Caki2 (cell line): ENCODE data around the gene CCDC141. TPM values are rescaled to one million over a fixed set of nuclear protein-coding genes. Genes with fewer than 3 reads are reported as not detected.
A peak's percentile ranks its signal among the peaks of the same experiment; 100 is the strongest.

Source experiments
- DNase-seq: peaks from one replicate; pipeline ENCODE4 v3.0.0-alpha.2; 2015; ENCODE audit warnings: low read depth
- in situ Hi-C: cut with HindIII; loops from 2 replicates; pipeline ENCODE4 v1.10.0; 2016; ENCODE audit warnings: low sequenced_read_pairs, low pct_unique_long_range_greater_than_20kb, mixed read lengths
- total RNA-seq: library from RNA; depleted of rRNA; stranded (reverse); fragments of >200 nt; shearing (Covaris generic); gene quantifications from 2 replicates; pipeline ENCODE4 v1.2.3, GENCODE V29; 2014; ENCODE audit warnings: low replicate concordance

Gene CCDC141
- total RNA-seq, 1 experiment from 2014 or later = not detected

GRCh38 chr2:178895171-178895570, 154.8 kb downstream of the CCDC141 start:
- no peak for DNase-seq
- in situ Hi-C loops = no loop called here

- in situ Hi-C loops = no loop called here
These were observed 156.9 kb downstream of the CCDC141 start for GRCh38 chr2:178892751-178893625.

GRCh38 chr2:178891959-178892485, 157.9 kb downstream of the CCDC141 start:
- DNase-seq = no peak
- in situ Hi-C loops = no loop called here

More at GRCh38 chr2:178892751-178893625, 156.9 kb downstream of the CCDC141 start:
- DNase-seq = no peak

GRCh38 chr2:178891265-178891958, 158.5 kb downstream of the CCDC141 start:
- peak; percentile 52 for DNase-seq
- in situ Hi-C loops = no loop called here

GRCh38 chr2:178886006-178886405, 163.9 kb downstream of the CCDC141 start:
- no peak for DNase-seq
- in situ Hi-C loops = no loop called here

- DNase-seq = no peak
- in situ Hi-C loops = no loop called here
These were observed 165.5 kb downstream of the CCDC141 start for GRCh38 chr2:178884440-178884839.

GRCh38 chr2:178882666-178883440, 167.1 kb downstream of the CCDC141 start:
- DNase-seq = no peak

GRCh38 chr2:178881075-178881474, 168.9 kb downstream of the CCDC141 start:
- no peak for DNase-seq
- in situ Hi-C loops = no loop called here

More at GRCh38 chr2:178882666-178883440, 167.1 kb downstream of the CCDC141 start:
- in situ Hi-C loops = no loop called here

GRCh38 chr2:178880257-178880656, 169.7 kb downstream of the CCDC141 start:
- no peak for DNase-seq
- in situ Hi-C loops = no loop called here

GRCh38 chr2:178877874-178878273, 172.1 kb downstream of the CCDC141 start:
- no peak for DNase-seq
- in situ Hi-C loops = no loop called here

GRCh38 chr2:178874529-178875240, 175.3 kb downstream of the CCDC141 start:
- DNase-seq = no peak

GRCh38 chr2:178873912-178874311, 176.0 kb downstream of the CCDC141 start:
- in situ Hi-C loops = no loop called here
- DNase-seq = no peak

More at GRCh38 chr2:178874529-178875240, 175.3 kb downstream of the CCDC141 start:
- in situ Hi-C loops = no loop called here

- in situ Hi-C loops = no loop called here
- DNase-seq = no peak
These were observed 178.4 kb downstream of the CCDC141 start for GRCh38 chr2:178871536-178871935.

GRCh38 chr2:178870703-178871102, 179.2 kb downstream of the CCDC141 start:
- in situ Hi-C loops = no loop called here
- DNase-seq = no peak

GRCh38 chr2:178865999-178866398, 183.9 kb downstream of the CCDC141 start:
- in situ Hi-C loops = no loop called here
- DNase-seq = no peak

- no peak for DNase-seq
These were observed 184.6 kb downstream of the CCDC141 start for GRCh38 chr2:178865146-178865936.

More at GRCh38 chr2:178865146-178865936, 184.6 kb downstream of the CCDC141 start:
- in situ Hi-C loops = no loop called here
